HG03457 (cell line): Measurements from ENCODE around the gene GULP1.
"Not testable (repeated sequence)": the region's sequence is repeated elsewhere in the genome, so short reads cannot be mapped to it uniquely, and the experiment has no call there.

Experiments
- ATAC-seq: cut with Tn5 transposase; IDR thresholded peaks from one replicate; pipeline ENCODE4 v1.9.1; 2021; ENCODE audit warnings: moderate number of reproducible peaks; ENCODE audit not compliant: unreplicated experiment

Gene GULP1

DNA sequence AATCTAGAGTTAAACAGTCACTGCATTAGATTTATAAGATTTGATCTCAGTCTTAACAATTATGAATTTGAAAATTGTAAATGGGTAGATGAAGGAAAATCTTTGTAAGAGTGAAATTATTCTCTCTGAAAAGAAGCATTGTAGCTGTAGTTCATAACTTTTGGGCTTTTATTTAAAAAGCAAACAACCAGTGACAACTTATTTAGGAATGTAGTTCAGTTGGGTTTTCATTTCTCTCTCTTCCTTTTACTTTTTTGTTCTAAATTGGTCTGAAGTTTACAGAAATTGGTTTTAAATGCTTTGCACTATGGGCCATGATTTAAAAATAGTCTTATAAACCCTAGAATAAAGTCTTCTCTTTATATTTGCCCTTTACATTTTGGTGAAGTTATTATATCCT is 296.6 kb downstream of the GULP1 start:
- no peak for ATAC-seq

GRCh38 chr2:188596054-188596453 is 304.4 kb downstream of the GULP1 start:
- no peak for ATAC-seq

DNA sequence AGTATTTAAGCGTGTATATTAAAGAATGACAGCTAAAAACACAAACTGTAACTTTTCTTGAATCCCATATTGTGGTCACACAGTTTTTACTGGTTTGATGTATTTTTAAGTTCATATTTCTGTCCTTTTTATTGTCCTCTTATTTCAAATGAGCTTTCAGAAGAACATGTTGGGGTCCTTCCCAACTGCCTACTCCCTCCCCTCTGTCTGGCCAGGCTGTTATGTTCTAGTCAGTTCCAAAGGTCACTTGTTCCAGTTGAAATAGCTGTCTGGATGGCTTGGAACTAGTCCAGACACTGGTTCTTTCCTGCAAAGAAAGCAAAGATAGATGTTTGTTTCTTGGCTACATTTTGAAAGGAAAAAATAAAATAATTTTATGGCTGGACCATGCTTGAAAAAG is 306.9 kb downstream of the GULP1 start:
- no peak for ATAC-seq

DNA sequence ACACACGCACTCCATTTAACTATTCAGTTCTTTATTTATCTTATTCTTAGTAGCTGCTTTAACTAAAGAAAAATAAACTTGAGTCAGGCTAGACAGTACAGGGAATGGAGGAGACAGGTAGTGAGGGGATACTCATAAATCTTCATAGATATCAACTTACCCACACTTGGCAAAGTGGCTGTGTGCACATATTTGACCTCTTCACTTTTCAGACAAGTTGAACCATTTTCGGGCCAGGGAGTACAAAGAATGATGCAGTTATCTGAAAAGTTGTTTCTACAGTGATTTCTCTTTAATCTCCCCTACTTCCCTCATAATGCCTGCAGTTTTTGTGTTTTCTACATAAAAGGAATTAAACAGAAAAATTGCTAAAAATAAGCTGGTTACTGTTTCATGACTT is 307.5 kb downstream of the GULP1 start:
- no peak for ATAC-seq

- ATAC-seq: no peak
These were observed 309.0 kb downstream of the GULP1 start for GRCh38 chr2:188600536-188601210.

DNA sequence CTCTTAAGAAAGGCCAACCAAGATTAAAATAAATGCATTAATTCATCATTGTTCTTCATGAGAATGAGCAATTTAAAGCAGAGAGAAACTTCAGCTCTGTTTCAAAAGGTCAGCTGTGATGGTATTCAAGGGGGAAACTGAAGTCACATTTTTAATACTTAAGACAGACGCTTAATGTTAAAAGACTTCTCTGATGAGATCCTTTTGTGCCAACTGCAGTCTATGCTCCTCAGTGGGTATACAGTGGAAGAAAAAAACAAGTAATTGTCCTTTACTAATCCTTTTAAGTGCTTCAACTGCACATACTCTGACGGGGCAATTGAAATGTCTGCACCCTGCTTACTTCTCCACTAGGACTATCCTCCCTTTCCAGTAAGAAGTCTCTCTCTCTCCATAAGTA is 309.7 kb downstream of the GULP1 start:
- no peak for ATAC-seq

- no peak for ATAC-seq
These were observed 310.3 kb downstream of the GULP1 start for GRCh38 chr2:188601927-188602326.

GRCh38 chr2:188604579-188604978 is 312.9 kb downstream of the GULP1 start:
- no peak for ATAC-seq

- not testable (repeated sequence) for ATAC-seq
These were observed 314.2 kb downstream of the GULP1 start for GRCh38 chr2:188605609-188606584.

DNA sequence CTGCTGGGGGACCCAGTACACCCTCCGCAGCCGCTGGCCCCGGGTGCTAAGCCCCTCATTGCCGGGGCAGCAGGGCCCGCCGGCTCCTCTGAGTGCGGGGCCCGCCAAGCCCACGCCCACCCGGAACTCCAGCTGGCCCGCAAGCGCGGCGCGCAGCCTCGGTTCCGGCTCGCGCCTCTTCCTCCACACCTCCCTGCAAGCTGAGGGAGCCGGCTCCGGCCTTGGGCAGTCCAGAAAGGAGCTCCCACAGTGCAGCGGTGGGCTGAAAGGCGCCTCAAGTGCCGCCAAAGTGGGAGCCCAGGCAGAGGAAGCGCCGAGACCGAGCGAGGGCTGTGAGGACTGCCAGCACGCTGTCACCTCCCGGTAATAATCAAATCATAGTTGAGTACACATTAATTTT is 314.9 kb downstream of the GULP1 start:
- ATAC-seq: not testable (repeated sequence)

DNA sequence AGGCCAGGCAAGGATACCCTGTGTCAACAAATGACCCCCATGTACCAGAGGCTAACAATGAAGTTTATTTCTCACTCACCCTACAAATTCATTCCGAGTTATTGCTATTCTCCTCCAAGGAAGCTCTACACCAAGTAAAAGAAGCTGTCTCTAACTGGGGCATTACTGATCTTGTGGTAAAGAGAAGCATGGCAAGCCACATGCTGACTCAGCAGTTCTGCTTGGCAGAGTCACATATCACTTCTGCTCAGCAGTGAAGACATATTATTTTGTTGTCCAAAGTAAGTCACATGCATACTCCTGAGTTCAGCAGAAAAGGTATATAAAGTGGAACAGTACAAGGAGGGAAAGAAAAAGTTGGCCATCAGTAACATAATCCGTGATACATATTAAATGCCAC is 315.8 kb downstream of the GULP1 start:
- no peak for ATAC-seq

DNA sequence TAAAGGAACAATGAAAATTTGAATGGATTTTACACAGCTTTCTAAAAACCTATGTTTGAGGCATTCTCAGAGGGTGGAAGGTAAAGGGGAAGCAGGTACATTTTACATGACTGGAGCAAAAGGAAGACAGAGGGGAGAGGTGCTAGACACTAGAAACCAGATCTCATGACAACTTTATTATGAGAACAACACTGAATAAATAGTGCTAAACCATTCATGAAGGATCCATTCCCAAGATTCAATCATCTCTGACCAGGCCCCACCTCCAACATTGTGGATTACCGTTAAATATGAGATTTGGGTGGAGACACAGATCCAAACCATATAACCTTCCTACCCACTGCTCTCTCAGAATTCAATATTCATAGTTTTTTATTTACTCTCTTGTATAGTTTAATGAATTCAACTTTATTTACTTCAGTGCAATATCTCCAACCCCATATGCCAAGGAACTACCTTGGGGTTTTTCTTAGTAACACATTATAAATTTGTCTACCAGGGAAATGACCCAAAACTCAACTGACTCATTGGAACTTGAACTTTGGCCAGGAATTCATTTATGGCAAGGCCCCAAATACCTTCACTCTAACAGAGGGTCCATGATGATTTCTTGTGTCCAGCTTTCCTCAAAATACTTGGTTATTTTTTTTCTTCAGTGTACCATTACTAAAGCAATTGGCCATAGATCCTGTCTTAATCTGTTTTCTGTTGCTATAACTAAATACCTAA is 317.8 kb downstream of the GULP1 start:
- ATAC-seq: no peak

DNA sequence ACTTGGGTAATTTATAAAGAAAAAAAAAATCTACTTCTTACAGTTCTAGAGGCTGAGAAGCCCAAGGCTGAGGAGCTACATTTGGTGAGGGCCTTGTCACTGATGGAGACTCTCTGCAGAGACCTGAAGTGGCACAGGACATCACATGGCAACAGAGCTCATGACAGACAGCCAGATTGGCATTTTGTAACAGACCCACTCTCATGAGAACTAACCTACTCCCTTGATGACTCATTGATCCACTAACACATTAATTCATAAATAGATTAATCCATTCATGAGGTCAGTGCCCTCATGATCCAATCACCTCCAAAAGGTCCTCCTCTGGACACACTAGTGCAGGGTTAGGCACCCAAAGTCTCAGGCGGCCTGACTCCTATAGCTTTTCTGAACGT is 318.4 kb downstream of the GULP1 start:
- ATAC-seq: no peak

GRCh38 chr2:188610827-188611226 is 319.2 kb downstream of the GULP1 start:
- no peak for ATAC-seq

- ATAC-seq: no peak
These were observed 327.5 kb downstream of the GULP1 start for GRCh38 chr2:188619146-188619545.

- ATAC-seq: no peak
These were observed 329.2 kb downstream of the GULP1 start for GRCh38 chr2:188620916-188621315.

DNA sequence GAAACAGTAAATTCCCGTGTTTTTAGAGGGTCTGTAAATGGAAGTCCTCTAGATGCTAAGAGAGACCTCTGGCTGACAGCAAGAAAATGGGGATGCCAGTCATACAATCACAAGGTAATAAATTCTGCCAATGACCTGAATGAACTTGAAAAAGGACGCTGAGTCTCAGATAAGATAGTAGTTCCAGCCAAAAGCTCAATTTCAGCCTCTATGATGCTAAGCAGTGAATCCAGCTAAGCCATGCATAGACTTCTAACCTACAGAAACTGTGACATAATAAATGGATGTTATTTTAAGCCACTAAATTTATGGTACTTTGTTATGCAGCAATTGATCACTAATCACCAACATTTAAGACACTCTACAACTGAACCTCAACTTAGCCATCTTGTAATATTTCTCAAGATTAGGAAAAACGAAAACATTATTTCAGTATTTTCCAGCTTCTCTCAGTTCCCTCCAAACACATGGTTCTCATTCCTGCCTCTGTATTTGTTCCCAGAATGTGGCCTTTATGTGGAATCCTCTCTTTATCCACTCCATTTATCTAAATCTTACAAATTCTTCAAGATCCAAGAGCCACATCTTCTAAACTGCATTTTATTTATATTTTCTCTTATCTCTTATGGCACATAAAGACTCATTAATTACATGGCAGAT is 331.1 kb downstream of the GULP1 start:
- no peak for ATAC-seq

- ATAC-seq: no peak
These were observed 332.4 kb downstream of the GULP1 start for GRCh38 chr2:188623995-188624643.

DNA sequence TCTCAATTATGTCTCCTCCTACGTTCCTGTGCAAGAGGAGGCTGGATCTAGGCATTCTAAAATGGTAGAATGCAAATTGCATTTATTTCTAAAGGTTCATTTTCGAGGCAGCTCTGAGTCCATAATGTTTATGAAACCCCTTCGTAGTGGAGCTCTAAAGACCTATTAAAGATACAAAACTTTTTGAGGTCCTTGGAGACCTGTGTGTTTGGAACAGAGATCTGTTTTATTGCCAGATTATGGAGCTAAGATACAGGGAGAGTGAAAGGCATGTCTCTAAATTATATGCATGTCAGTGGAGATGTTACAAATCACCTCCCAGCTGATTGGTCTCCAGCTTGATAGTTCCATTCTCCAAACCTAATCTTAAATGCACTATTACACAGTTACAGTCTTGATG is 335.8 kb downstream of the GULP1 start:
- ATAC-seq: no peak

DNA sequence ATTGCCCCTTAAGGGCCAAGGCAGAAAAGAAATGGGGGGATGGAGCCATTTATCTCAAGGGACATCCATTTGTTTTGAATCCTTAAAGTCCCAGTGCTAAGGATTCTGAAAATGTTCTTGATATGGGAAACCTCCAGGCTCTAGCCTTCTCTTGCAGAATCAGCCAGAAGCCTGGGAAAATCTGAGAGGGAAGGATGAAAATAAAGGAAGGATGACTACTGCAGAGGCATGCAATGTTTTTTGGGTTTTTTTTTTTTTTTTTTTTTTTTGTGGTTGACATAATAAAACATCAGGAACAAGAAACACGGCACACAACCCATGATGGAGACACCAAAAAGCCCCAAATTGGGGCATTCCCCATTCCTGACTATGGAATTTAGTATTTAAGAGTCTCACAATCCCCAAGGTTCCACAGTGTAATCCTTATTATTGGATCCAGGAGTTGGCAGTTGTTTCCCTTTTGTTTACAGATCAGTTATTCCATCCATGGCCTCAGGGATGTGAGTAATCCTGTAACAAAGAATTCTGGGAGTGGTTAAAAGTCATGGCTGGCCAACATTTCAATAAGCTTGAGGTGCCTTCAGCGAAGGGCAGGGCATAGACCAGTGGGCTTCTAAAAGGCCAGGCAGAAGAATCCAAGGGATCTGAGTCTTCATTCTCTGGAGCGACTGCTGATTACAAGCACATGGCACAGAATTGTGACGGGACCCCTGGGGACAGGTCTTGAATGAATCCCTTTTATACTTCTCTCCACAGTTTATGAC is 337.5 kb downstream of the GULP1 start:
- no peak for ATAC-seq
